ENCODE data around the gene RPTOR. TPM values are rescaled to one million over a fixed set of nuclear protein-coding genes. Genes with fewer than 3 reads are reported as not detected.

The RPTOR gene
- total RNA-seq, 1 donor from 2014 or later: 65.9 TPM

DNA sequence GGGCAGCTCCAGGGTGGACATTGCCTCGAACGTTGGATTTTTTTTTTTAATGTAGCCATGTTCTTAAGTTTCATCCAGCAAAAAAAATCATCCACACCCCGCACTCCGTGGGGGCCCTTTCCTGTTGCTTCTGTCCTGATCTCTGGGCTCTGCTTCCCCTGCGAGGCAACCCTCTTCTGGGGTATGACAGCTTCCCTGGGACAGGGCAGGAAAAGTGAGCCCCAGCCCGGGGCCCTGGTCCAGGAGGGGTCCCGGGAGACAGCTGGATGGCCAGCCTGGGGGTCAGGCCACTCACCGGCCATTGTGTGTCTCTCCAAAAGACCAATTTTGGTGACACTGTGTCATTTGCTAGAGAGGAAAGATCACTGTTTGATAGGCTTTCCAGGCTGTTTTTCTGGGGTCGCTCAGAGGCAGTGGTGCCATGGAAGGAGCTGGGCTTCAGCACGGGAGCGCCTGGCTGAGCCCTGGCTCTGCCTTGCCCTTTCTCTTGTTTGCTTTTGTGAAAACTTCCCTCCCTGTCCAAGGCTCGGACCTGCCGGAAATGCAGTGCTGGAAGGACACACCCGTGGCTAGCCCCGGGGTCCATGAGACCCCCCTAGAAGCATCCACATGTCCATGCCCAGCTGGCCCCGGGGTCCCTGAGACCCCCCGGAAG lies 406.0 kb downstream of the RPTOR start:
- Mint-ChIP-seq H3K4me1 (peaks cover 17% of the 10 kb centered on the region), H3K27me3 (no peaks in the 10 kb centered on the region), H3K4me3 (no peak overlapping the region), H3K9me3 (no peaks in the 10 kb centered on the region), H3K27ac (no peak overlapping the region), H3K36me3 (ENCODE audit: low read depth) (peaks cover 41% of the 10 kb centered on the region)
- TF ChIP-seq, protein P1, sequence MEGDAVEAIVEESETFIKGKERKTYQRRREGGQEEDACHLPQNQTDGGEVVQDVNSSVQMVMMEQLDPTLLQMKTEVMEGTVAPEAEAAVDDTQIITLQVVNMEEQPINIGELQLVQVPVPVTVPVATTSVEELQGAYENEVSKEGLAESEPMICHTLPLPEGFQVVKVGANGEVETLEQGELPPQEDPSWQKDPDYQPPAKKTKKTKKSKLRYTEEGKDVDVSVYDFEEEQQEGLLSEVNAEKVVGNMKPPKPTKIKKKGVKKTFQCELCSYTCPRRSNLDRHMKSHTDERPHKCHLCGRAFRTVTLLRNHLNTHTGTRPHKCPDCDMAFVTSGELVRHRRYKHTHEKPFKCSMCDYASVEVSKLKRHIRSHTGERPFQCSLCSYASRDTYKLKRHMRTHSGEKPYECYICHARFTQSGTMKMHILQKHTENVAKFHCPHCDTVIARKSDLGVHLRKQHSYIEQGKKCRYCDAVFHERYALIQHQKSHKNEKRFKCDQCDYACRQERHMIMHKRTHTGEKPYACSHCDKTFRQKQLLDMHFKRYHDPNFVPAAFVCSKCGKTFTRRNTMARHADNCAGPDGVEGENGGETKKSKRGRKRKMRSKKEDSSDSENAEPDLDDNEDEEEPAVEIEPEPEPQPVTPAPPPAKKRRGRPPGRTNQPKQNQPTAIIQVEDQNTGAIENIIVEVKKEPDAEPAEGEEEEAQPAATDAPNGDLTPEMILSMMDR (IDR thresholded peaks at IDR 0.05): no peak
- POLR2A ChIA-PET: no interaction called here
- CTCF ChIA-PET: no interaction called here
- no peak for ATAC-seq (ENCODE audit: low read depth)
- DNase-seq: no peak
- intact Hi-C loops (cut with micrococcal nuclease): no loop called here

DNA sequence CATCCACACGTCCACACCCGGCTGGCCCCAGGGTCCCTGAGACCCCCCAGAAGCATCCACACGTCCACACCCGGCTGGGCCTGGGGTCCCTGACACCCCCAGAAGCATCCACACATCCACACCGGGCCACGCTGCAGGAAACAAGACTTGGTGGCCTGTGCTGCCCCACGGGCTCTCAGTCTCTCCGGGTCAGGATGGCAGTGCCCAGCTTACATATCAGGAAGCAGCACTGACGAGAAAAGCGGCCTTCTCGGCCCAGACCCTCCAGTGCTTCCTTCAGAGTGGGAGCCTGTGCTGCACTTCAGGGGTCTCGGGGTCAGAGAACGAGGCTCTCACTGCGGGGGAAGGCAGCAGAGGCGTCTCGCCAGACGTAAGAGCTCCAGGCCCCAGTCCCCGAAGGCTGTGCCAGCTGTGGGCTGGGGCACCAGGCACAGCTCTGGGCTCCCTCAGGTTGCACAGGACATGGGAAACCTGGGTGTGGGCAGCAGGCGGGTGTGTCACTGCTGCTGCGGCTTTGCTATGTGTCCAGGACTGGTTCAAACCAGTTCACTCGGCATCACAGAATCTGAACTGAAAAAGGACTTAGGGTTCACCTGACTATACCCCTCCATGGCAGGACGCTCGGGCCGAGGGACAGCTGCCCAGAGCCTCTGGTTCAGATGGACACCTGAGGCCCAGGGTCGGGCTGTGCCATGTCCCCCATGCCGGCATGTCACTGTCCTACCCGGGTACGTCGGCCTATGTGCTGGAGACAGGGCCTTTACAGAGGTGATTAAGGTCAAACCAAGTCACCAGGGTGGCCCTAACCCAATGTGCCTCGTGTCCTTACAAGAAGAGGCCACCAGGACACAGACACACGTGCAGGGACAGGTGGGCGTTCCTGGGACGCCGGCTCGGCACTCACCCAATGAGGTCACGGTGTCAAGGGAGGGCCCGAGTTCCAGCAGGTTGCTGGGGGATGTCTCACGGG lies 406.8 kb downstream of the RPTOR start:
- Mint-ChIP-seq H3K36me3 (ENCODE audit: low read depth) (peaks cover 33% of the 10 kb centered on the region), H3K9me3 (no peaks in the 10 kb centered on the region), H3K4me3 (no peak overlapping the region), H3K4me1 (peaks cover 25% of the 10 kb centered on the region), H3K27ac (no peak overlapping the region), H3K27me3 (no peaks in the 10 kb centered on the region)
- POLR2A ChIA-PET: no interaction called here
- CTCF ChIA-PET: no interaction called here
- intact Hi-C loops (cut with micrococcal nuclease): no loop called here
- TF ChIP-seq, protein P1 (IDR thresholded peaks at IDR 0.05): no peak
- DNase-seq (no peak), ATAC-seq (ENCODE audit: low read depth) (no peak)

DNA sequence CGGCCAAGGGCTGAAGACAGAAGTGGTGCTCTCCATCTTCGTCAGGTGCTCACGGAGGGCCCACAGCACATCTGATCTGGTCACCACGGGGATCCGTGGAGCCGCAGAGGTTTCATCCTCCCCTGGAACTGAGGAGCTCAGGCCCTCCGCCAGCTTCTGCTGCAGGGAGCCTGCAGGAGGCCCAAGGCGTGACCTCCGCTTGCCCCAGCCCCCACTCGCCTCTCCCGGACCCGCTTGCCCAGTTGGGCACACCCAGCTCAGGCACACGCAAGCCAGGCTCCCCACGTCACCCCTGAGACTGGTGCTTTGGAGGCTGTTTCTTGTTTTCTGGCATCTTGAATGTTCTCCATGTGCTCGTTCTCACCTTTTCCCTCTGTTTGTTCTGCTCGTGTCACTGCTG lies 407.7 kb downstream of the RPTOR start:
- Mint-ChIP-seq H3K36me3 (ENCODE audit: low read depth) (peaks cover 24% of the 10 kb centered on the region), H3K27me3 (no peaks in the 10 kb centered on the region), H3K4me3 (no peak overlapping the region), H3K27ac (no peak overlapping the region), H3K4me1 (peaks cover 25% of the 10 kb centered on the region), H3K9me3 (no peaks in the 10 kb centered on the region)
- DNase-seq (no peak), ATAC-seq (ENCODE audit: low read depth) (no peak)
- ChIA-PET CTCF (no interaction called here), POLR2A (no interaction called here)
- intact Hi-C loops (cut with micrococcal nuclease): no loop called here
- TF ChIP-seq, protein P1 (IDR thresholded peaks at IDR 0.05): no peak

DNA sequence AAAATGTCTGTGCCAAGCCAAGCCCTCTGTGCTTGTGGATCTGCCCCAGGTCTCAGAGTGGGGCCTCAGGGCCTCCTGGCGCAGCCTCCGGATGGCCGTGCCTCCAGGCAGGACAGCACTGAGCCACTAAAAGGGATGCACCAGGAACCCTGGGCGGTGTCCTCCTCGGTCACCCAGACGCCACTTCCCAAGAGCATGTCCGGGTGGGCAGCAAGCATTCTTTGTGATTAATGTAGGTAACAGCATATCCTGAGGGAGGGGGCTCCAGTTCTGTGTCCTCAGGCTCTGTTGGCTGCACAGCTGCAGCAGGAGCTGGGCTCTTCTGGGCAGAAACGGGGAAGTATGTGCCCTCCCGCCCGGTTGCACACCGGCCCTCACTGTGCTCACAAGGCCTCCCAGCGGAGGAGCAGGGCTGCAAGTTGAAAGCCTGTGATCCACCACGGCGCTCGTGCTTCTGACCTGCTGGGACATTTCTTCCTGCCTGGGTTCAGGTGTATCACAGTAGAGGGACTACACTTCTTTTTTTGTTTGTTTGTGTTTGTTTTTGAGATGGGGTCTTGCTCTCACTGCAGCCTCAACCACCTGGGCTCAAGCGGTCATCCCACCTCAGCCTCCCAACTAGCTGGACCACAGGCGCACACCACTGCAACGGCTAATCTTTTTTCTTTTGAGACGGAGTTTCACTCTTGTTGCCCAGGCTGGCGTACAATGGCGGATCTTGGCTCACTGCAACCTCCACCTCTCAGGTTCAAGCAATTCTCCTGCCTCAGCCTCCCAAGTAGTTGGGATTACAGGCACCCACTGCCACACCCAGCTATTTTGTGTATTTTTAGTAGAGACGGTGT lies 409.1 kb downstream of the RPTOR start:
- peak; percentile 25 for ATAC-seq (ENCODE audit: low read depth)
- no peaks in the 10 kb centered on the region for H3K9me3 Mint-ChIP-seq
- TF ChIP-seq, protein P1 (IDR thresholded peaks at IDR 0.05): no peak
- DNase-seq: no peak
- no peak overlapping the region for H3K27ac Mint-ChIP-seq
- H3K36me3 Mint-ChIP-seq (ENCODE audit: low read depth): peaks cover 17% of the 10 kb centered on the region
- ChIA-PET POLR2A (interaction anchor here (0.6 to 1.4 kb wide), 2 partner anchors 42 to 477 kb away, joined by 3 to 4 read pairs; no protein-coding TSS in a partner anchor), CTCF (no interaction called here)
- no peak overlapping the region for H3K4me3 Mint-ChIP-seq
- intact Hi-C loops (cut with micrococcal nuclease): no loop called here
- no peaks in the 10 kb centered on the region for H3K27me3 Mint-ChIP-seq
- peaks cover 25% of the 10 kb centered on the region for H3K4me1 Mint-ChIP-seq
